ENCODE data around the gene OR1F1.

DNA sequence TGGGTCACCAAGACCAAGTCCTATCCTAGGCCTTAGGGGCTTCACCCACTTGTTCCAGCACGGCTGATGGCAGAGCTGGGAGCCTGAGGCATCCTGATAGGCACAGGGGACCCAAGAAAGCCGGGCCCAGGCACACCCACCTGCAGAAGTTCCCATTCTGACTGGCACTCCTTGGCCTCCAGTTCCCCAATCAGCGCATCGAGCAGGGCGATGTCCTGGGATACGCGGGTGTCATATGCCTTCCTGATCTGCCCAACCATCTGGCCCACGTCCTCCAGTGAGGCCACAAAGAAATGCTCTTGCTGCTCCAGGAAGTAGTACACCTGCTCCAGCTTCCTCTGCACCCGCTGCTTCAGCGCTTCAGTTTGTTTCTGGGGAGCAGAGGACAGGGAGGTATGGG is 58.9 kb downstream of the OR1F1 start:
- TF ChIP-seq, protein P1, sequence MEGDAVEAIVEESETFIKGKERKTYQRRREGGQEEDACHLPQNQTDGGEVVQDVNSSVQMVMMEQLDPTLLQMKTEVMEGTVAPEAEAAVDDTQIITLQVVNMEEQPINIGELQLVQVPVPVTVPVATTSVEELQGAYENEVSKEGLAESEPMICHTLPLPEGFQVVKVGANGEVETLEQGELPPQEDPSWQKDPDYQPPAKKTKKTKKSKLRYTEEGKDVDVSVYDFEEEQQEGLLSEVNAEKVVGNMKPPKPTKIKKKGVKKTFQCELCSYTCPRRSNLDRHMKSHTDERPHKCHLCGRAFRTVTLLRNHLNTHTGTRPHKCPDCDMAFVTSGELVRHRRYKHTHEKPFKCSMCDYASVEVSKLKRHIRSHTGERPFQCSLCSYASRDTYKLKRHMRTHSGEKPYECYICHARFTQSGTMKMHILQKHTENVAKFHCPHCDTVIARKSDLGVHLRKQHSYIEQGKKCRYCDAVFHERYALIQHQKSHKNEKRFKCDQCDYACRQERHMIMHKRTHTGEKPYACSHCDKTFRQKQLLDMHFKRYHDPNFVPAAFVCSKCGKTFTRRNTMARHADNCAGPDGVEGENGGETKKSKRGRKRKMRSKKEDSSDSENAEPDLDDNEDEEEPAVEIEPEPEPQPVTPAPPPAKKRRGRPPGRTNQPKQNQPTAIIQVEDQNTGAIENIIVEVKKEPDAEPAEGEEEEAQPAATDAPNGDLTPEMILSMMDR (IDR thresholded peaks at IDR 0.05), result no peak
- TF ChIP-seq POLR2A (IDR thresholded peaks at IDR 0.05), result no peak
